ENCODE measurements around the gene HEATR1.

HEATR1 gene

GRCh38 chr1:236535662-236536161 lies 68.6 kb downstream of the HEATR1 start:
- DNase-seq: no peak

GRCh38 chr1:236535190-236535589 lies 69.1 kb downstream of the HEATR1 start:
- no peak for DNase-seq

GRCh38 chr1:236534151-236534651 lies 70.1 kb downstream of the HEATR1 start:
- no peak for DNase-seq

- DNase-seq: no peak
These were observed 71.5 kb downstream of the HEATR1 start for GRCh38 chr1:236532850-236533249.

GRCh38 chr1:236530959-236531358 lies 73.4 kb downstream of the HEATR1 start:
- DNase-seq: no peak

GRCh38 chr1:236530286-236530685 lies 74.0 kb downstream of the HEATR1 start:
- DNase-seq: no peak

GRCh38 chr1:236526079-236526478 lies 78.2 kb downstream of the HEATR1 start:
- no peak for DNase-seq

- no peak for DNase-seq
These were observed 79.5 kb downstream of the HEATR1 start for GRCh38 chr1:236524895-236525184.

- DNase-seq: peak in 3 of 4 experiments; percentile 10 to 42 (median 25)
These were observed 80.0 kb downstream of the HEATR1 start for GRCh38 chr1:236524142-236524894.

GRCh38 chr1:236523704-236524141 lies 80.6 kb downstream of the HEATR1 start, which contains the start of gene LGALS8:
Gene LGALS8 (plus strand): TSS chr1:236523982. CDS start chr1:236526071, 2,089 bp downstream.
- peak; percentile 51 to 78 (median 70) for DNase-seq

- no peak for DNase-seq
These were observed 81.2 kb downstream of the HEATR1 start for GRCh38 chr1:236522937-236523703.

GRCh38 chr1:236520445-236521005 lies 83.8 kb downstream of the HEATR1 start:
- DNase-seq: no peak

GRCh38 chr1:236518322-236518721 lies 86.0 kb downstream of the HEATR1 start:
- no peak for DNase-seq

GRCh38 chr1:236516929-236517704 lies 87.2 kb downstream of the HEATR1 start:
- DNase-seq: no peak

- DNase-seq: no peak
These were observed 88.8 kb downstream of the HEATR1 start for GRCh38 chr1:236515443-236515958.

GRCh38 chr1:236514703-236515442 lies 89.4 kb downstream of the HEATR1 start:
- no peak for DNase-seq

GRCh38 chr1:236511735-236512418 lies 92.4 kb downstream of the HEATR1 start:
- DNase-seq: no peak

GRCh38 chr1:236509647-236510401 lies 94.5 kb downstream of the HEATR1 start:
- DNase-seq: no peak

GRCh38 chr1:236509203-236509602 lies 95.1 kb downstream of the HEATR1 start:
- DNase-seq: no peak

GRCh38 chr1:236508593-236509027 lies 95.7 kb downstream of the HEATR1 start:
- no peak for DNase-seq

Measured in activated naive CD4-positive, alpha-beta T cell (primary cell).